Thyroid gland (tissue), 4 donors: ENCODE measurements around the gene KCNMA1. TPM values are rescaled to one million over a fixed set of nuclear protein-coding genes. Genes with fewer than 3 reads are reported as not detected.

Experiments used
- DNase-seq, 2 donors: peaks; one replicate each; pipeline ENCODE4 v3.0.0-alpha.2; 2019
- H3K27ac ChIP-seq, 3 donors: fragments of 200-600 bp; sonication (generic); 1 replicate in 2 of 3; 2 replicates in 1 of 3; pipeline ENCODE4 v1.5.1; 2016 to 2019; ENCODE audit warnings: mild to moderate bottlenecking in 1 of 3, moderate library complexity in 1 of 3
- H3K27me3 ChIP-seq: fragments of 200-600 bp; sonication (generic); one replicate; pipeline ENCODE4 v1.5.1; 2019
- H3K36me3 ChIP-seq, 2 donors: fragments of 200-600 bp; sonication (generic); one replicate each; pipeline ENCODE4 v1.5.1; 2016 to 2019
- H3K4me1 ChIP-seq, 2 donors: fragments of 200-600 bp; sonication (generic); one replicate each; pipeline ENCODE4 v1.5.1; 2017 to 2019
- H3K4me3 ChIP-seq, 3 donors: fragments of 200-600 bp; sonication (generic); replicated peaks in 1 of 3; 1 replicate in 2 of 3; 2 replicates in 1 of 3; pipeline ENCODE4 v1.5.1; 2016; ENCODE audit warnings: mild to moderate bottlenecking in 1 of 3
- H3K9me3 ChIP-seq: fragments of 200-600 bp; sonication (generic); one replicate; pipeline ENCODE4 v1.5.1; 2017
- CTCF ChIP-seq, 6 experiments: fragments of 200-600 bp in 3 of 6; fragments of 450-650 bp in 3 of 6; sonication (generic) in 3 of 6; IDR thresholded peaks; one replicate each; pipeline ENCODE4 v1.5.1; 2016 to 2019; ENCODE audit warnings: antibody characterized with exemption in 6 of 6, mild to moderate bottlenecking in 2 of 6, inconsistent platforms in 1 of 6, moderate library complexity in 1 of 6
- POLR2A ChIP-seq, 2 donors: fragments of 450-650 bp; IDR thresholded peaks; one replicate each; pipeline ENCODE4 v1.6.1; 2017; ENCODE audit warnings: antibody characterized with exemption in 2 of 2, mild to moderate bottlenecking in 2 of 2, moderate library complexity in 1 of 2
- WGBS, 2 donors: methylation state at CpG; one replicate each; pipeline ENCODE4 v1.1.5; 2017; 5-methylcytosine and 5-hydroxymethylcytosine counted together
- intact Hi-C: fragments of 100-400 bp; cut with DNase I; formaldehyde crosslinking; loops from one replicate; pipeline ENCODE4 v1.15.1; 2023
- total RNA-seq, 4 donors: library from RNA; depleted of rRNA; stranded (reverse); fragments of >200 nt; gene quantifications; one replicate each; pipeline ENCODE4 v1.2.3, GENCODE V29; 2016

KCNMA1 gene
- total RNA-seq, 4 donors from 2014 or later, result 2.5 to 5.1 (median 3.6) TPM

- no peak overlapping the region for H3K27ac ChIP-seq
Measured at GRCh38 chr10:77619964-77620703, 17.5 kb downstream of the KCNMA1 start.

GRCh38 chr10:77618117-77618516 lies 19.5 kb downstream of the KCNMA1 start:
- no peaks in the 10 kb centered on the region for H3K27me3 ChIP-seq
- peaks cover 7 to 12% of the 10 kb centered on the region in 2 donors for H3K4me1 ChIP-seq
- WGBS, 2 donors, result 77 to 95% methylated on average over 4 of the region's 4 CpGs
- no peaks in the 10 kb centered on the region for H3K9me3 ChIP-seq
- H3K36me3 ChIP-seq, result no peaks in the 10 kb centered on the region
- intact Hi-C loops, result no loop called here
- TF ChIP-seq CTCF (IDR thresholded peaks at IDR 0.05) (no peak), POLR2A (IDR thresholded peaks at IDR 0.05) (no peak)
- DNase-seq, result no peak
- no peak overlapping the region for H3K27ac ChIP-seq
- H3K4me3 ChIP-seq, result no peak overlapping the region

More at GRCh38 chr10:77619964-77620703, 17.5 kb downstream of the KCNMA1 start:
- H3K9me3 ChIP-seq, result no peaks in the 10 kb centered on the region
- TF ChIP-seq CTCF (IDR thresholded peaks at IDR 0.05) (no peak), POLR2A (IDR thresholded peaks at IDR 0.05) (no peak)
- H3K27me3 ChIP-seq, result no peaks in the 10 kb centered on the region
- intact Hi-C loops, result no loop called here
- no peaks in the 10 kb centered on the region for H3K36me3 ChIP-seq
- H3K4me1 ChIP-seq, result no peaks in the 10 kb centered on the region
- H3K4me3 ChIP-seq, result no peak overlapping the region
- DNase-seq, result no peak
- WGBS, 2 donors, result 86 to 91% methylated on average over 10 to 11 of the region's 13 CpGs

- Histone ChIP-seq H3K27me3 (no peaks in the 10 kb centered on the region), H3K4me1 (peaks cover 7 to 12% of the 10 kb centered on the region in 2 donors), H3K36me3 (no peaks in the 10 kb centered on the region), H3K27ac (no peak overlapping the region), H3K9me3 (no peaks in the 10 kb centered on the region), H3K4me3 (no peak overlapping the region)
- intact Hi-C loops, result no loop called here
- no peak for DNase-seq
- WGBS, 2 donors, result 59 to 74% methylated on average over 5 of the region's 5 CpGs
- no peak for TF ChIP-seq POLR2A (IDR thresholded peaks at IDR 0.05)
- TF ChIP-seq CTCF (IDR thresholded peaks at IDR 0.05), result no peak
Measured at GRCh38 chr10:77616766-77617165, 20.8 kb downstream of the KCNMA1 start.

- intact Hi-C loops, result no loop called here
- Histone ChIP-seq H3K27ac (no peak overlapping the region), H3K36me3 (no peaks in the 10 kb centered on the region), H3K4me3 (no peak overlapping the region), H3K4me1 (peaks cover 7 to 12% of the 10 kb centered on the region in 2 donors), H3K9me3 (no peaks in the 10 kb centered on the region), H3K27me3 (no peaks in the 10 kb centered on the region)
- 78 to 81% methylated on average over 6 of the region's 6 CpGs for WGBS, 2 donors
- DNase-seq, result no peak
- TF ChIP-seq CTCF (IDR thresholded peaks at IDR 0.05) (no peak), POLR2A (IDR thresholded peaks at IDR 0.05) (no peak)
Measured at GRCh38 chr10:77614778-77615625, 22.6 kb downstream of the KCNMA1 start.
